Ecto neural progenitor cell (in vitro differentiated cells): ENCODE results near the gene SYT15.

Experiments used
- DNase-seq: peaks from one replicate; pipeline ENCODE4 v3.0.0-alpha.2; 2018; ENCODE audit warnings: low spot score

SYT15 gene

DNA sequence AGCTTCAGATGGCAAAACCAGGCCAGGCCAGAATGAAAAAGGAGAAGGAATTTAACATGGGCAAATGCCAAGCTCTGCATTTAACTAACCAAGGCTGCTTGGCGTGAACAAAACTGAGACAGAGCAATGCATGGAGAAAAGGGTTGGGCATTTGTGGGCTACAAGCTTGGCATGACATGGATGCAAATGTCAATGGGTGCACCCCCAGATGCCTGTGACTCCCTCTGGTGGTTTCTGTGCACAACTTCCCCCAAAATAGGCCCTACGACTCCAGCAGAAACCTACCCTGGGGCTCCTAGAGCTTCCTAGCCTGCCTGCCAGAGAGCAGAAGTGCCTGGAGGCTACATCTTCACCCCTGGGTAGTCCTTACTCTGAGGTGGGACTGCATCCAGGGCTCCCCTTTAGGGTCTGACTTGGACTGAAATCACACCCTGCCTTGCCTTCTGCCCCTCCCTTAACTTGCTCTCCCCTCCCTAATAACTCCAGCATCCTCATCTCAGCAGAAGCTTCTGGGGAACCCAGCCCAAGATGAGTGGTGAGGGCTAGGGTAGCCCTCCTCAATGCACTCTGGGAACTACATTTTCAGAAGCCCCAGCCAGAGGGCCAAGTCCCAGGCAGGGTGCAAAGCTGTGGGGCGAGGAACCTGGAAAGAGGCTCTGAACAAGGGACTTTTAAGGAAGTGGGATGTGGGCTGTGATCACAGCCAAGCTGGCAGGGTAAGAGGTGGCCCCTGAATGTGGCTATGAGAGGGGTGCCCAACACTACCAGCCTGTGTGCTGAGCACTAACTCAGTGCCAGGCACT is 33.7 kb upstream of the SYT15 start:
- no peak for DNase-seq

DNA sequence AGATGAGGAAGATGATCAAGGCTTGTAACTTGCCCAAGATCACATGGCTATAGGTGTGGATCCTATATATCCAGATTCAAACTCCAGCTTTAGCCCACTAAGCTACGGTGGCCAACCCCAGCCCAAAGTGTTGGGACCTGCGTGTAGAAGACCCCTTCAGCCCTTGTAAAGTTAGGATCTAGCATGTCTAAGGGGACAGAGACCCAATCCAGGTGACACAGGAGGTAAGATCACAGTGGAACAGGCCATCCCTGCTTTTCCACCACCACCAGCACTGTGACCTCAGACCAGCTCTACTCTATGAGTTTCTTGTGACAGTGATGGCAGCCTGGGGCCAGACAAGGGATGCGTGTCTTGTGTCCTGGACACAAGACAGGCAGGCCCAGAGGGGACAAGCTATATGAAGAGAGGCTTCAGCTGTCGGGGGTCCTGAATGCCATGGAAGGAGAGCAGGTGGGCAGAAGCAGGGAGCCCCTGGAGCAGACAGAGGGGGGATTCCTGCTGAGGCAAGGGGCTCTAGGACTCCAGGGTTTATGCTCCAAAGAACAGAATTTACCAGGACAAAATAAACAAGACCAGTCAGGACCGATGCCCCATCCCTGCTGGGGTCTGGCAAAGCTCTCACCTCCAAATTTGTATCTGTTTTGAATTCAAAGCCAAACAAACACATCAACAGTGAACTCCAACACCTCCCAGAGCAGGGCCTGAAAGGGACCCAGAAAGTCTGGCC is 32.9 kb upstream of the SYT15 start:
- no peak for DNase-seq

DNA sequence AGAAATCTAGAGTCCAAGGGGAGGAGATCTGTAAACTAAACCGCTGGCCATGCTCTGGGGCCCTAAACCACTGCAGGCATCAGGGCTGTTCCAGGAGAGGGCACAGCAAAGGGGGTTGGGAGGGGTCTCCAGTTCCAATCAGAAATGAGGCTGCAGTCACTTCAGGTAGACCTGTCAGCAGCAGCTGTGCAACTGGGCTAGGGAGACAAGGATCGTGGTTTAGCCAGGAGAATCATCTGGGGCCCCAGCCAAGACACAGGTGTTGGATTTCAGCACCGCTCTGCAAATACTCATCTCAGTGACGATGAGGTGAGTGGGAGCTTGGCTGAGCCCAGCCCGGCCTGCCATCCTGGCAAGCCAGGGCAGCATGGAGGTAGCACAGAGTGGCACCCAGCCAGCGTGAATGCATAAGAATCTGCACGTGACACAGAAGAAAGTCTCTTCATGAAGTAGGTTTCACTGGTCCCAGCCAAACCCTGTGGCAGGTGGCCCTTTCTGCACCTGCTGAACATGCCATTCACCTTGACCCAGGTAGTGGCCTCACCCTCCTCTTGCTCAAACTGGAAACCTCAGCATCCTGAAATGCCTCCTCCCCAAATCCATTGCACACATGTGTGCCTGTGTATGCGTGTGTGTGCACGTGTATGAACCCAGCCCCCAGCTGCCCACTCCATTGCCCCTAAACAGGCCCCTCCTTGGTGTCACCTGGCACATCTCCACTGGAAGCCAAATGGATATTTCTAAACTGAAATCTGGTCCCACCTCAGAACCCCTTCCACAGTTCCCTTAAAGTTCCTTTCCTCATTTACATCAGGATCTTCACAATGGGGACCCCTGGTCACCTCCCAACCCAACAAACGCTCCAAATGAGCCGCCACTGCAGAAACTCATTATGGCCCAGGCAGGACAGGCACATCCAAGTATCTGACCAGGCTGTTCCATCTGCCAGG is 32.1 kb upstream of the SYT15 start:
- DNase-seq = peak; percentile 42

DNA sequence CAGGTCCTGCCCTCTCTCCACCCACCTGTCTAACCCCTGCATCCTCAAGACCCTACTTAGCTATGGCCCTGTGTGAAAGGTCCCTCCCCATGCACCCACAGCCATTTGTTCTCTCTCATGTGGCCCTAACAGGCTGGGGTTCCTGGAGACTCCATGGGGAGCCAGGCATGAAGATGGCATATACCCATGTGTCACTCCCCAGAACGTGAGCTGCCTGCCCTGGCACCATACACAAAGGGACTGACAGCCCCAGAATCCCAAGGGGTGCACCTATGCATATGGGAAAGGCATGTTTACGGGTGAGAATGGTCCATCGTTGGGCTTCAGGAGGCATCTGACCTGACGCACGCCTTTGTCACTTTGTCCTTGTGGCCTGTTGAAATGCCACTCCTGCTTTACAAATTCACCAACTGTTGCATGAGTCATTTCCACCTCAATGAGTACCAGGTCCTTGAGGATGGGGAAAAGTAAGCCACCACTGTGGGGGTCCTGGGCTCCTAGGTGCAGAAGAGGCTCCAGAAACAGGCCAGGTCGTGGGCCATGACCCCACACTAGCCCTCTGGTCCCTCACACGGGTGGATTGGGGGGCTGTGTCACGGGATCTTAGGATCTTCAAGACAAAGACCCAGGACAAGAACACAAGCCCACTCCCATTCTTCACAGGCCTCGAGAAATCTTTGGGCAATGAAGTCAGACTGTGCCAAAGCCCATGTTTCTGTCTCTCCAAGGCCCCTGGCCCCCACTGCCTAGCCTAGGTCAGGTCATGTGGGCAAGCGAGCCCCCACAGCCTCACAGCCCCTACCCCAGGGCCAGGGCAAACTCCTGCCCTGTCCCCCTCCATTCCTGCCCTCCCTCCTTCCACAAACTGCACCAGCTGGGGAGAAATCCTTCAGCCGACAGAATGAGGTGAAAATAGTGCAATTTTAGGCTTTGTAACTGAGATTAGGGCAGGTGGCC is 31.1 kb upstream of the SYT15 start:
- peak; percentile 45 for DNase-seq

DNA sequence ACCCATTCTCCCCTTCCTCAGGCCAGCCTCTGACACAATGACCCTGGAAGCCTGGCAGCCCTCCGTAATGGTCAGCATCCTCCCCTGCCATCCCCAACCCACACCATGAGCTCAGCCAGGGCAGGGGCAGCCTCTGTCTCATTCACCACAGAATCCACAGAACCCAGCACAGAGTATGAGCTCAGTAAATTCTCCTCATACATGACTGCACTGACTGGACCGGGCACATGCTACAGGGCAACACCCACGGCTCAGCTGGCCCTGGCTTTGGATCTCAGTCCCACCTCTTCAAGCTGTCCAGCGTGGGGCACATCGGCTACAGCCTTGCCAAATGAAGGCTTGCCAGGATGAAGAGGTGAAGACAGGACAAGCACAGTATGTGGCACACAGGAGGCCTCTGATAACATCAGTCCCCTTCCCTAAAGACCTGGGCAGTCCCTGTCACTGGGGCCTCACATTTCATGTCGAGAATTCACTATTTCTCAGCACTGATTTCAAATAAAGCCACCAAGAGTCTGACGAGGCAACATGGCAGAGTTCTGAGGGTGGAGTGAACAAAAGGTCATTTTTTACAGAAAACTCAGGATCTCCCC is 30.3 kb upstream of the SYT15 start:
- peak; percentile 44 for DNase-seq

DNA sequence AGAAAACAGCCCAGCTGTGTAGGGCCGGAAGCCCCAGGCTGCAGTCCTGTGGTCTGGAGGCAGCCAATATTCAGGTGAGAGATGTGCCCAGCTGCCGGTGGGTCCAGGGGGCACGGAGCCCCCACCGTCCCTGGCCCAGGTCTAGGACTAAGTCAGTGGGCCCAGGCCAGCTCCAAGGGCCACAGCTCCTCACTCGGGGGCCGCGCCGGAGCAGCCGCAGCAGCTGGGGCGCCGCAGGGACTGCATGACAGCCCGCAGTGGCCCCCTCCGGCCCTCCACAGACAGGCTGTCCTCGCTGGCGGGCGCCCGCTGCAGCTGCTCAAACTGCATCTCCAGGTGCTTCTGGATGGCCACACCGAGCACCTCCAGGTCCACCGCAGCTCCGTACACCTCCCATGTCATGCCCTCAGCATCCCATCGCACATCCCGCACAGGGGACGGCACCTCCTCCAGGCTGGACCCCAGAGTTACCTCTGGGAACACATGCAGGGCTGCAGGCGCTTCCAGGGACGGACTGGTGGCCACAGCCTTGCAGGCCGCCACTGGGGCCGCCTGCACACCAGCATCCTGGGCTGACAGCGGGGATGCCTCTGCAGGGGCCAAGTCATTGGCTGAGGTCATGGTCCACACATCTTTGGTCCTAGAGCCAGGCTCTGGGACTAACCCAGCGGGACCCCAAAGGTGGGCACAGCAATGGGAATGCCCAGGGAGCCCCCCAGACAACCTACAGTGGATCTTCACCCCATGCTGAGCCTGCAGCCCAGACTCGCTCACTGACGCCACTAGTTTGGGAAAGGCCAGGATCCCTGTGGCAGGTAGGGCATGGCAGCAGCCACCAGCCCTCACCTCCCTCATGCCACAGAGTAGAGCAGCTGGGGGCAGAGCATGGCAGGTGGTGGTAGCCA is 29.5 kb upstream of the SYT15 start:
- peak; percentile 50 for DNase-seq

DNA sequence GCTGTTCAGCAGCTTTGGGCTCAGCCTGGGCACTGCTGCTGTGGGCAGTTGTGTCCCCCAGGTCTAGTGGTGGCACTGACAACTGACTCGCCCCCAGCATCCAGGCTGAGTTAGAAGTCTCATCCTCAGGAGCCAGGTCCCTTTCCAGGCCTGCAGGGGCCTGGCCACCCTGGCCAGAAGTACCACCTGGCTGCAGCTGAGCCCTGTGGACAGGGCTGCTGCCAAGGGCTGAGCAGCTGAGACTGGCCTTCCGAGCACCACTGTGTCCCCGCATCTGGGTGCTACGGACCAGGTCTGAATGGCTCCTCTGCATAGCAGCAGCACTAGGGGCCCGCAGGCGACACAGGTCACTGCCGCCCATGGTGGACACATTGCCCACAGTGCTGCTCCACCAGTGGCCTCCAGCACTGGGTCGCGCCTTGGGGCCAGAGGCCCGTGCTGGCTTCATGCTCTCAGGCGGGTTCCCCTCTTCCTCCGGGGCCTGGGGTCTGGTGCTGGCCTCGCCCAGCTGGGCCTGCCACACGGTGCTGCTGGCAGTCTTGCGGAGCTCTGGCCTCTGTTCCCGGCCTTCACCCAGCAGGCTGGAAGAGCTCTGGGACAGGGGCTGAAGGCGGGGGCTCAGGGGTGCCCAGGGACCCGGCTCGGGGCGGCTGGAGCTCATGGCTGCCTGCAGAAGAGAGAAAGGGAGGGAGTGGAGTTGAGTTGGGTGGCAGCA is 28.7 kb upstream of the SYT15 start:
- DNase-seq = peak; percentile 44

DNA sequence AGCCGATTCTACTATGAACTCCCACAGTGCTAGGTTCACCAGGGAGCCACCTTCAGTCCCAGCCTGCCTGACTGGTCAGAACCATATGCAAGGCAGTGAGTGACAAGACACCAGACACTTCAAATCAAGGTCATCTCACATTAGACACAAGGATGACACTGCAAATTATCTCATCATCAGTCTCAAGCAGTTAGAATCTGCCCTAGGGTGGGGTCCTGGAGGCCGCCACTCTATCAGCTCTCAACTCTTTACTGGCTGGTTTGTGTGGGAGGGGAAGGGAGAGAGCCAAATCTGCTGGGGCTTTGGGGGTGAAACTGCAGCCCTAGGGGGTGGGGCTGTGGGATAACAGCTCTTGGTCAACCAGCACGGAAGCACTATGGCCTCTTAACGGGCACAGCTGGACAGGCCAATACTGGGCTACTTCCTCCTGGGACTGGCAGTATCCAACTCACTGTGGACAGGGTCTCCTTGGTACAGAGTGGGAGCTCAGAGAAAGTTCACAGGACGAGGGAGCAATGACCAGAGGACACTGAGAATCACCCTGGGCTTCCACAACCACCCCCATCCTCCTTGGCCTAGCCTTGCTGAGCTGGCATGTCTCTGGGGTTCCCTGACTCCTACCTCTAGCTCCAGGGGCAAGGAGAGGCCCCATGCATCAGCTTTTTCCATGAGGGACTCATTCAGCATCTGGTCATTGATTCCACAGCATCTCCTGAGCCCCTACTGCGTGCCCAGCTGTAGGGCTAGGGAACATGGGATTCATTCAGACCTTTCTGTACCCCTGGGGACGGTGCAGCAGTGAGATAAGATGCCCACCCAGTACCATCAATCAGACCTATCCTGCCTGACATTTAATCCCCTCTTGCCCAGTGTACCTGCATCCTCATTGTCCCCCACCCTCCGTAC is 27.9 kb upstream of the SYT15 start:
- DNase-seq = peak; percentile 41

DNA sequence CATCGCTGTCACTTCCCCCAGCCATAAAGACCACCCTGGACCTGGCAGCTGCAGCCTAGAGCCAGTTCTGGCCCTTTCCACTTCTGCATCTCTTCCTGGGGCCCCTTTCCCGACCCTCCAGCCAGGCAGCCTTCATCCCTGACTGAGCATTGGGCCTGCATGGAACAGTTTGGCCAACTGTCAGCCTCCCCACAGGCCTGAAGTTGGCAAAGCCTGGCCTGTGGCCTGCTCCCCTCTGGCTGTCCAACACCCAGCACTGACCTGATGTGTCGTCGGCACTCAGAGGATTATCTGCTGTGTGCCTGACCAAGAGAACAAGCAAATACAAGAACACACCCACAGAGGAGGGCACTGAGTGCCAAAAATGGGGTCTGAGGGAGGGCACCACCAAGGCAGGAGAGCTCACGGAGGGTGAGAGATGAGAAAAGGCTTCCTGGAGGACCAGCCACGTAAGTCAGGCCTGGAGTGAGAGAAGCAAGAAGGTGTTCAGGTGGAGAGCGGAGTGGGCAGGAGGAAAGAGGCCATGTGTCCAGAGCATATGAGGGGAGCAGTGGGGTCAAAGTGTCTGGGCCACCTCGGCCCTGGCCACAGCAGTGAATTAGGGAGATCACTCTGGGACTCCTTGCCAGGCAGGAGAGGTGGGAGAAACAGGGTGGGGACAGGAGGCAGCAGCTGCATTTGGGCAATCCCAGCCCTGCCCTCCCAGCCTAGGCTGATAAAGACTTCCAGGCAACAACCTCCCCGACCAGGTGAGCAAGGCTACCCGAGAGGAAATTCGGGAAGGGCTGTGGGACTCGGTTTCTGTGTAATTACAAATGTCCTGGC is 27.0 kb upstream of the SYT15 start:
- peak; percentile 48 for DNase-seq

DNA sequence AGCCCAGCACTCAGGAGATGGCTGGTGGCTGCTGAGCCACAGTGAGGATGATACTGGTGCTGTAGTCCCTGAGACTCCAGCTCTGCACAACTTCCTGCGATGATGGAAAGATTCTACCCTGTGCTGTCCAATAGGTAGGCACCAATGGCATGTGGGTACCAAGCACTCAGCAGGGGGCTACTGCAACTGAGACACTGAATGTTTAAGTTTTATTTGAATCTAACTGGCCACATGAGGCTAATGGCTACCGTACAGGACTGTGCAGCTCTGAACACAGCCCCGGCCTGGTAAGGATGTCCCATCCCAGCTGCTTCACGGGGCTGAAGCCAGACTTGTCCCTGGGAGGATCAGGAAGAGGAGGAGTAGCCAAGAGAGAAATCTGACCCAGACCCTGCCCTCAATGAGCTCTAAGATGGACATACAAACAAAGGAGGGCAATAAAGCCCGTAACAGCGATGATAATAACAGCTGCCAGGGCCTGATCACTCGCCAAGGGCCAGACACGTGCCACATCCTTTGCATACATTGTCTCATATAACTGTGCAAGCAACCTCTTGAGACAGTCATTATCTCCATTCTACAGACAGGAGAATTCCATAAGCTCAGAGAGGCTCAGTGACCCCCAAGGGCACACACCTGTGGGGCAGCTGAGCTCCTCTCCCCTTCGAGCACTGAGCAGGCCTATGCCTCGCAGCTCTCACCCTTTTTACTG is 26.2 kb upstream of the SYT15 start:
- DNase-seq = peak; percentile 40

DNA sequence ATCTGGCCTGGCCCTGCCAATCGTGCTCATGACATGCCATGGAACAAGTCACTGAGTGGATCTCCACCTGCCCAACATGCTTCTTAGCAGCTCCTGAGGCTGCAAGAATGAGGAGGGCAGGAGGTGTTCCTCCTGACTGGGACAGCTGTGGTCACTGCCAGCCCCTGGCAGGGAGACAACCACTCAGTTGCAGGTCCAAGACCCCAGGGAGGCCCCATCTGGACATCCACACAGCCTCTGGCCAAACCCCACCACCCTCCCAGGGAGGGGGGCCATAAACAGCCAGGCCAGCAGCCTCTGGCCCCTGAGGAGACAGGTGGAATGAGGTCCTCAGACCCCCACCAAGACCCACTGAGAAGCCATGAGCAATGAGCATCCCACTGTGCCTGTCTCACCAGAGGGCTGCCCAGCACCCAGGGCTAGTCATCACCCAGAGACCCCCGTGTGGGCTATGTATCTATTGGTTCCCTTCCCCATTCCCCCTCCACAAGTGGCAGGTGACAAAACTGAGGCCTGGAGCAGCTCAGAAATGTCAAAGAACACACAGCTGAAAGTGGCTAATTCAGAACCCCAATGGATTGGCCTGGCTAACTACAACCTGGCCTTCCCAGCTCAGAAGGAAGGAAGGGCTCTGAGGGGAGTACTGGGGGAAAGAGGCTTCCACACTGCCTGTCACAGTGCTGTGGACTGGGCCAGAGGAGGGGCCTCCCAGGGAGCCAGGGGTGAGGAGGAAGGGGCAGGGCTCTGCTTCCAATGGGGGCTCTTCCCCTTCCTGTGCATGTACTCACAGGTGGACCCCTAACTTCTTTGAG is 25.5 kb upstream of the SYT15 start:
- DNase-seq = peak; percentile 49

DNA sequence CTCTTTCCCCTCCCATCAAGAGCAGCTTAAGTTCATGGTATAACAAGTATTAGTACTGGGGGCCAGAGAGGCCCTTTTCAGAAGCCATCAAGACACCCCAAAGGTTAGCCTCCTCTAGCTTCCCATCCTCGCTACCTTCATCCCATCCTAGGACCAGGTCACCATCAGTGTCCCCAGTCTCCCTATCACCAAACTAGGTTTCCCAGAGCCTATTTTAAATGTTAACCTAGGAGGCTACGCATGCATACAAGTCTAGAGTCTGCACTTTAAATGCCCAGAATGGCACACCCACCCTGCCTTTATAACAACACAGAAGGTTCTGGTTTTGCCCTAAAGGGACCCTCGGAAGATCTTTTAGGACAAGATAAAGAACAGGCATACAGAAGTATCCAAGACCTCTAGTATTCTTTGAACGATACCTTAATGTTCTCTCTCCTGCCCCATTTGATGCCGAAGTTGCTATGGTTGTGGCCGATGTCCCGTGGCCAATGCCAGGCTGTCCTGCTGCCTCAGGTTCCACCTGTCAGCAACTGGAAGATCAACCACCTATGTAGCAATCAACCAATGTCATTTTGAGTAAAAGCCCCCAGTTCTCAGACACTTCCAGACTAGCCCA is 24.7 kb upstream of the SYT15 start:
- no peak for DNase-seq

DNA sequence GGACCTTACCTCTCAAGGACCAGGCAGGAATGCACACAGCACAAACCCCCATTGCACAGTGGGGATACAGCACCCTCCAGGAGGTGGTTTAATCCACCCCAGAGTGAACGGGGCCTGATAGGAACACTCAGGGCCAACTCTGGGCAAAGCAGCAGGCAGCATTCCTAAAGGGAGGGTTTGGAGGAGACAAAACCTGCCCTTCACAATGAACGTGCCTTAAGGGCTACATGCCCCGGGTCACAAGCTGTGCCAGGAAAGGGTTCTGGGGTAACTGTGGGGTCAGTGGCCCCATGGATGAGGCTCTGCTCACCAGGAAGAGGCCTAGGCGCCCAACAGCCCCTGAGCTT is 23.6 kb upstream of the SYT15 start:
- DNase-seq = no peak

DNA sequence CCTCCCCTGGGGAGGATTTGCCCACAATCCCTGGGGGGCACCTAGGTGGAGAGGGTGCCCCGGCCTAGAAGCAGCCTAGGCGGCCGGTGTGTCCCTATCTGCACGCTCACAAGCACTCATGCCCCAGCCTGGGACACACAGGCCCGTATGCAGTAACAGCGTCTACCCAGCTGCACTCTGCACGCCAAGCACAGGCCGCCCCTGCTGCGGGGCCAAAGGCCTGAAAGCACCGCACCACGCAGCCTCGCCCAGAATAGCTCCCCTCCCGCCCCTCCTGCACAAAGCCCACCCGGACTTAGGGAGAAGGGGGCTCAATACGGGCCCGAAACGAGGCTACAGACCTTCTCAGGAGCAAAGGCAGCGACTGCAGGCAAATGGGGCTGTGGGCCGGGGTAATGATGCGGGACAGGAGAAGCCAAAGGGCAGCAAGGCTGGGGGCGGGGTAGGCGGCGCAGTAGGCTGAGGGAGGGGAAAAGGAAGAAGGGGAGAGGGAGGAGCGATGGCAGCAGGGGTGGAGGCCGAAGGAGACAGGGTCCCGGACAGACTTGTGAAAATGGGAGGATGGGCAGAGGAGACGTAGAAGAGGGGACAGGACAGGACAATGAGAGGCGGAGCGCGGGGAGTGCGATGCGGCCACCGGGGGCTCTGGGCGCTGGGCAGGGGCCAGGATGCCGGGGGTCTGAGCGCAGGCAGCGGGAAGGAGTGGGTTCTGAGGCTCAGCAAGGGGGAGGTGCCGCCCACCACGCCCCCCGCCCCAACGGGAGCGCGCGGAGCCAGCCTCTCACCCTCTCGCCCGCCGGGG is 23.0 kb upstream of the SYT15 start:
- peak; percentile 87 for DNase-seq
